Measurements from ENCODE around the gene COG1. TPM values are rescaled to one million over a fixed set of nuclear protein-coding genes. Genes with fewer than 3 reads are reported as not detected.
"Not testable (repeated sequence)": the region's sequence is repeated elsewhere in the genome, so short reads cannot be mapped to it uniquely, and the experiment has no call there.

Gene COG1
- total and polyA plus RNA-seq, 4 donors, result 6.9 to 16.5 (median 12.0) TPM

DNA sequence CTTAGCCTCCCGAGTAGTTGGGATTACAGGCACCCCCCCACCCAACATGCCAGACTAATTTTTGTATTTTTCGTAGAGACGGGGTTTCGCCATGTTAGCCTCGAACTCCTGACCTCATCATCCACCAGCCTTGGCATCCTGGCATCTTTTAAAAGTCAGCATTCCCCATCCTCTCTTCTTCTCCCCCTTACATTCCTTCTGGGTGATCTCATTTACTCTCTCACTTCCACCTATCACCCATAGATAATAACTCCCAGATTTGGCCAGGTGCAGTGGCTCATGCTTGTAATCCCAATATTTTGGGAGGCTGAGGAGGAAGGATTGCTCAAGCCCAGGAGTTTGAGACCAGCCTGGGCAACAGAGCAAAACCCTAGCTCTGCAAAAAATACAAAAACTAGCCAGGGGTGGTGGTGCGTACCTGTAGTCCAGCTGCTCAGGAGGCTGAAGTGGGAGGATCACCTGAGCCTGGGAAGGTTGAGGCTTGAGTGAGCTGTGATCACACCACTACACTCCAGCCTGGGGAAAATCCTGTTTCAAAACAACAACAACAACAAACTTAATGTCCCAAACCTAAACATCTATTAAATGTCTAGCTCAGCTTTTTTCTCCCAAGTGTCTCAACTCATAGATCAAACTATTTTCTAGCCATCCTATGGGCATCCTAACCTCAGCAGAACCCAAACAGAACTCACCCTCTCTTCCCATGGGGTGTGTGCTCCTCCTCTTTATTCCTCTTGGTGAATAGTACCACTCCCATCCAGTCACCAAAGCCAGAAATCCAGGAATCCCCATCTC, 44.1 kb upstream of the COG1 start:
- WGBS, result 75% methylated on average over 6 of the region's 6 CpGs
- Histone ChIP-seq H3K4me3 (ENCODE audit: low read depth in 1 of 3, low read length in 3 of 3) (no peak overlapping the region), H3K9me3 (ENCODE audit: control insufficient read depth in 4 of 4, low read length in 3 of 4) (no peaks in the 10 kb centered on the region), H3K4me1 (ENCODE audit: control insufficient read depth in 4 of 4, insufficient read depth in 4 of 4, low read length in 3 of 4) (peaks cover 0 to 5% (median 2%) of the 10 kb centered on the region in 4 donors), H3K36me3 (ENCODE audit: control insufficient read depth in 4 of 4, insufficient read depth in 3 of 4, low read depth in 1 of 4, low read length in 3 of 4) (no peaks in the 10 kb centered on the region), H3K9ac (ENCODE audit: low read depth in 1 of 2, low read length in 2 of 2) (no peak overlapping the region), H3K27ac (ENCODE audit: low read depth in 1 of 2, low read length in 2 of 2) (no peak overlapping the region), H3K27me3 (ENCODE audit: control insufficient read depth in 4 of 4, insufficient read depth in 4 of 4, low read length in 3 of 4) (no peaks in the 10 kb centered on the region)
- no peak for TF ChIP-seq TAF1 (conservative IDR thresholded peaks at IDR 0.05)
- no peak for TF ChIP-seq REST (IDR thresholded peaks at IDR 0.05)
- TF ChIP-seq HNF4G (IDR thresholded peaks at IDR 0.05), result no peak
- no peak for TF ChIP-seq YY1 (IDR thresholded peaks at IDR 0.05)
- TF ChIP-seq RAD21 (IDR thresholded peaks at IDR 0.05), result no peak
- no peak for DNase-seq (ENCODE audit: low spot score)

DNA sequence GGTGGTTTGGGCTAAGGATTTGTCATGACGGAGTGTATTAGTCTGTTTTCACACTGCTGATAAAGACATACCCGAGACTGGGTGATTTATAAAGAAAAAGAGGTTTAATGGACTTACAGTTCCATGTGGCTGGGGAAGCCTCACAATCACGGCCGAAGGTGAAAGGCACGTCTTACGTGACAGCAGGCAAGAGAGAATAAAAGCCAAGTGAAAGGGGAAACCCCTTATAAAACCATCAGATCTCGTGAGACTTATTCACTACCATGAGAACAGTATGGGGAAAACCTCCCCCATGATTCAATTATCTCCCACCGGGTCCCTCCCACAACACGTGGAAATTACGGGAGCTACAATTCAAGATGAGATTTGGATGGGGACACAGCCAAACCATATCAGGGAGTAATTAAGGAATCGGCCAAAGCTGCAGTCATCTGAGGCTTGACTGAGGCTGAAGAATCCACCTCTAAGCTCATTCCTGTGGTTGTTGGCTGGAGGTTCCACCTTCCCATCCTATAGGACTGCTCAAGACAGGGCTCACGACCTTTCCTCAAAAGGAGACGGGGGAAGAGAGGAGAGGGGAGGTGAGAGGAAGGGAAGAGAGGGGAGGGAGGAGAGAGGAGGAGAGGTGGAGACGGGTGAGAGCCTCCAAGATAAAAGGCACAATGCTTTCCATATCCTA, 42.1 kb upstream of the COG1 start:
- H3K4me1 ChIP-seq (ENCODE audit: control insufficient read depth in 4 of 4, insufficient read depth in 4 of 4, low read length in 3 of 4); H3K27me3 ChIP-seq (ENCODE audit: control insufficient read depth in 4 of 4, insufficient read depth in 4 of 4, low read length in 3 of 4); H3K9me3 ChIP-seq (ENCODE audit: control insufficient read depth in 4 of 4, low read length in 3 of 4); DNase-seq (ENCODE audit: low spot score); H3K36me3 ChIP-seq (ENCODE audit: control insufficient read depth in 4 of 4, insufficient read depth in 3 of 4, low read depth in 1 of 4, low read length in 3 of 4); H3K27ac ChIP-seq (ENCODE audit: low read depth in 1 of 2, low read length in 2 of 2); H3K4me3 ChIP-seq (ENCODE audit: low read depth in 1 of 3, low read length in 3 of 3); H3K9ac ChIP-seq (ENCODE audit: low read depth in 1 of 2, low read length in 2 of 2): not testable (repeated sequence)
- WGBS, result 82% methylated on average over 14 of the region's 14 CpGs

GRCh38 chr17:73151916-73152632, 40.8 kb upstream of the COG1 start:
- no peak for TF ChIP-seq SP1 (IDR thresholded peaks at IDR 0.05)

More at GRCh38 chr17:73151916-73152632, 40.8 kb upstream of the COG1 start:
- no peak overlapping the region for H3K27ac ChIP-seq (ENCODE audit: low read depth in 1 of 2, low read length in 2 of 2)
- H3K9me3 ChIP-seq (ENCODE audit: control insufficient read depth in 4 of 4, low read length in 3 of 4), result no peaks in the 10 kb centered on the region
- peaks cover 0 to 13% (median 8%) of the 10 kb centered on the region in 4 donors for H3K4me1 ChIP-seq (ENCODE audit: control insufficient read depth in 4 of 4, insufficient read depth in 4 of 4, low read length in 3 of 4)
- no peak overlapping the region for H3K9ac ChIP-seq (ENCODE audit: low read depth in 1 of 2, low read length in 2 of 2)
- WGBS, result 51% methylated on average over 9 of the region's 9 CpGs
- no peaks in the 10 kb centered on the region for H3K36me3 ChIP-seq (ENCODE audit: control insufficient read depth in 4 of 4, insufficient read depth in 3 of 4, low read depth in 1 of 4, low read length in 3 of 4)
- no peak for DNase-seq (ENCODE audit: low spot score)
- H3K27me3 ChIP-seq (ENCODE audit: control insufficient read depth in 4 of 4, insufficient read depth in 4 of 4, low read length in 3 of 4), result no peaks in the 10 kb centered on the region
- no peak overlapping the region for H3K4me3 ChIP-seq (ENCODE audit: low read depth in 1 of 3, low read length in 3 of 3)

Measured in liver (tissue), 9 donors.